Karpas-422 (cell line): ENCODE results near the gene KCNS3. TPM values are rescaled to one million over a fixed set of nuclear protein-coding genes. Genes with fewer than 3 reads are reported as not detected.
A peak's percentile ranks its signal among the peaks of the same experiment; 100 is the strongest.

Experiments used
- DNase-seq: peaks from one replicate; pipeline ENCODE4 v3.0.0-alpha.2; 2015
- H2AFZ ChIP-seq: fragments of 200-600 bp; sonication (generic); 2 replicates; pipeline ENCODE4 v1.6.1; 2014; ENCODE audit warnings: antibody characterized with exemption, low read length, mixed read lengths
- H3K27ac ChIP-seq: fragments of 200-600 bp; sonication (generic); 2 replicates; pipeline ENCODE4 v1.5.1; 2014; ENCODE audit warnings: mild to moderate bottlenecking, low read length, moderate library complexity
- H3K27me3 ChIP-seq: fragments of 200-600 bp; sonication (generic); 2 replicates; pipeline ENCODE4 v1.6.1; 2014; ENCODE audit warnings: low read length, mixed read lengths
- H3K36me3 ChIP-seq: fragments of 200-600 bp; sonication (generic); 2 replicates; pipeline ENCODE4 v1.6.1; 2014; ENCODE audit warnings: low read length, mixed read lengths; ENCODE audit not compliant: insufficient read depth
- H3K4me1 ChIP-seq: fragments of 200-600 bp; sonication (generic); 2 replicates; pipeline ENCODE4 v1.6.1; 2014; ENCODE audit warnings: mild to moderate bottlenecking, low read length, mixed read lengths
- H3K4me2 ChIP-seq: fragments of 200-600 bp; sonication (generic); 2 replicates; pipeline ENCODE4 v1.6.1; 2014; ENCODE audit warnings: low read length, low read depth, mild to moderate bottlenecking; ENCODE audit not compliant: poor library complexity, severe bottlenecking
- H3K4me3 ChIP-seq: fragments of 200-600 bp; sonication (generic); 2 replicates; pipeline ENCODE4 v1.5.1; 2014; ENCODE audit warnings: mild to moderate bottlenecking, antibody characterized with exemption, low read length, mixed read lengths
- H3K79me2 ChIP-seq: fragments of 200-600 bp; sonication (generic); 2 replicates; pipeline ENCODE4 v1.6.1; 2014; ENCODE audit warnings: mild to moderate bottlenecking, low read length, mixed read lengths
- H3K9ac ChIP-seq: fragments of 200-600 bp; sonication (generic); 2 replicates; pipeline ENCODE4 v1.6.0; 2014; ENCODE audit warnings: low read length
- H3K9me2 ChIP-seq: fragments of 200-600 bp; sonication (generic), shearing (Covaris generic); replicated peaks from 2 replicates; pipeline ENCODE4 v1.6.0; 2014; ENCODE audit warnings: mild to moderate bottlenecking, low read length, moderate library complexity; ENCODE audit not compliant: insufficient read depth
- H3K9me3 ChIP-seq: fragments of 300-700, 200-600 bp; sonication (generic); 2 replicates; pipeline ENCODE4 v1.6.1; 2014; ENCODE audit warnings: low read length, mixed read lengths
- H4K20me1 ChIP-seq: fragments of 200-600 bp; sonication (generic); 2 replicates; pipeline ENCODE4 v1.6.1; 2014; ENCODE audit warnings: mild to moderate bottlenecking, antibody characterized with exemption, low read length, low read depth; ENCODE audit not compliant: insufficient read depth
- total RNA-seq: library from RNA; depleted of rRNA; stranded (reverse); fragments of >200 nt; shearing (Covaris generic); gene quantifications from 2 replicates; pipeline ENCODE4 v1.2.3, GENCODE V29; 2014; ENCODE audit warnings: low replicate concordance

Gene KCNS3
- total RNA-seq, 1 experiment from 2014 or later: 1.5 TPM

GRCh38 chr2:17915099-17915498 is 36.6 kb downstream of the KCNS3 start:
- H3K4me1 ChIP-seq: peaks cover 44% of the 10 kb centered on the region
- H3K36me3 ChIP-seq: no peaks in the 10 kb centered on the region
- no peaks in the 10 kb centered on the region for H3K9me3 ChIP-seq
- no peak overlapping the region for H3K27ac ChIP-seq
- H3K9ac ChIP-seq: no peak overlapping the region
- no peaks in the 10 kb centered on the region for H3K79me2 ChIP-seq
- no peak for DNase-seq
- no peaks in the 10 kb centered on the region for H3K27me3 ChIP-seq
- no peak overlapping the region for H2AFZ ChIP-seq
- no peak overlapping the region for H3K4me3 ChIP-seq
- H4K20me1 ChIP-seq: no peaks in the 10 kb centered on the region
- H3K9me2 ChIP-seq: no peaks in the 10 kb centered on the region
- no peak overlapping the region for H3K4me2 ChIP-seq

GRCh38 chr2:17915811-17916518 is 37.5 kb downstream of the KCNS3 start:
- no peaks in the 10 kb centered on the region for H4K20me1 ChIP-seq
- no peaks in the 10 kb centered on the region for H3K27me3 ChIP-seq
- H2AFZ ChIP-seq: no peak overlapping the region
- peaks cover 41% of the 10 kb centered on the region for H3K4me1 ChIP-seq
- DNase-seq: no peak
- no peaks in the 10 kb centered on the region for H3K36me3 ChIP-seq
- H3K4me3 ChIP-seq: no peak overlapping the region
- no peak overlapping the region for H3K4me2 ChIP-seq
- no peak overlapping the region for H3K27ac ChIP-seq
- H3K79me2 ChIP-seq: no peaks in the 10 kb centered on the region
- no peaks in the 10 kb centered on the region for H3K9me3 ChIP-seq
- no peak overlapping the region for H3K9ac ChIP-seq
- H3K9me2 ChIP-seq: no peaks in the 10 kb centered on the region

GRCh38 chr2:17916584-17916983 is 38.1 kb downstream of the KCNS3 start:
- DNase-seq: no peak
- no peak overlapping the region for H3K4me3 ChIP-seq
- peaks cover 35% of the 10 kb centered on the region for H3K4me1 ChIP-seq

GRCh38 chr2:17918789-17919188 is 40.3 kb downstream of the KCNS3 start:
- peak; percentile 56 for DNase-seq
- no peaks in the 10 kb centered on the region for H3K36me3 ChIP-seq

More at GRCh38 chr2:17916584-17916983, 38.1 kb downstream of the KCNS3 start:
- Histone ChIP-seq H3K9ac (no peak overlapping the region), H3K36me3 (no peaks in the 10 kb centered on the region), H4K20me1 (no peaks in the 10 kb centered on the region), H3K27me3 (no peaks in the 10 kb centered on the region), H3K27ac (no peak overlapping the region), H3K9me3 (no peaks in the 10 kb centered on the region), H2AFZ (no peak overlapping the region), H3K4me2 (no peak overlapping the region), H3K79me2 (no peaks in the 10 kb centered on the region), H3K9me2 (no peaks in the 10 kb centered on the region)

GRCh38 chr2:17930773-17931172 is 52.3 kb downstream of the KCNS3 start:
- Histone ChIP-seq H3K36me3 (no peaks in the 10 kb centered on the region; the same call in 1 of the 2 replicates), H3K4me3 (no peak overlapping the region), H3K79me2 (no peaks in the 10 kb centered on the region), H3K9ac (no peak overlapping the region), H3K27ac (no peak overlapping the region), H3K4me2 (no peak overlapping the region), H3K9me3 (no peaks in the 10 kb centered on the region), H4K20me1 (no peaks in the 10 kb centered on the region), H2AFZ (no peak overlapping the region), H3K27me3 (no peaks in the 10 kb centered on the region), H3K4me1 (no peaks in the 10 kb centered on the region), H3K9me2 (no peaks in the 10 kb centered on the region)
- no peak for DNase-seq

More at GRCh38 chr2:17918789-17919188, 40.3 kb downstream of the KCNS3 start:
- no peak overlapping the region for H3K27ac ChIP-seq
- no peaks in the 10 kb centered on the region for H3K27me3 ChIP-seq
- H3K79me2 ChIP-seq: no peaks in the 10 kb centered on the region
- H3K9me2 ChIP-seq: no peaks in the 10 kb centered on the region
- no peaks in the 10 kb centered on the region for H4K20me1 ChIP-seq
- H3K9ac ChIP-seq: no peak overlapping the region
- H3K4me1 ChIP-seq: peaks cover 13% of the 10 kb centered on the region
- no peaks in the 10 kb centered on the region for H3K9me3 ChIP-seq
- H3K4me3 ChIP-seq: no peak overlapping the region
- H2AFZ ChIP-seq: no peak overlapping the region
- H3K4me2 ChIP-seq: no peak overlapping the region

- H4K20me1 ChIP-seq: no peaks in the 10 kb centered on the region
- no peaks in the 10 kb centered on the region for H3K9me3 ChIP-seq
- DNase-seq: no peak
- no peak overlapping the region for H3K9ac ChIP-seq
- H2AFZ ChIP-seq: no peak overlapping the region
- H3K4me1 ChIP-seq: no peaks in the 10 kb centered on the region
- H3K36me3 ChIP-seq: no peaks in the 10 kb centered on the region
- no peaks in the 10 kb centered on the region for H3K79me2 ChIP-seq
- H3K27ac ChIP-seq: no peak overlapping the region
- no peaks in the 10 kb centered on the region for H3K9me2 ChIP-seq
- H3K4me3 ChIP-seq: no peak overlapping the region
- H3K27me3 ChIP-seq: no peaks in the 10 kb centered on the region
- H3K4me2 ChIP-seq: no peak overlapping the region
Measured at GRCh38 chr2:17933256-17933655, 54.8 kb downstream of the KCNS3 start.

GRCh38 chr2:17934721-17935120 is 56.3 kb downstream of the KCNS3 start:
- no peak overlapping the region for H2AFZ ChIP-seq

GRCh38 chr2:17935242-17935885 is 56.9 kb downstream of the KCNS3 start:
- Histone ChIP-seq H3K9ac (no peak overlapping the region), H3K4me3 (no peak overlapping the region), H3K27ac (no peak overlapping the region), H2AFZ (no peak overlapping the region), H4K20me1 (no peaks in the 10 kb centered on the region), H3K9me2 (no peaks in the 10 kb centered on the region), H3K9me3 (no peaks in the 10 kb centered on the region), H3K27me3 (no peaks in the 10 kb centered on the region), H3K4me2 (no peak overlapping the region), H3K36me3 (no peaks in the 10 kb centered on the region), H3K79me2 (no peaks in the 10 kb centered on the region), H3K4me1 (no peaks in the 10 kb centered on the region)
- no peak for DNase-seq

More at GRCh38 chr2:17934721-17935120, 56.3 kb downstream of the KCNS3 start:
- H3K4me1 ChIP-seq: no peaks in the 10 kb centered on the region
- H3K9ac ChIP-seq: no peak overlapping the region
- DNase-seq: no peak
- H3K27me3 ChIP-seq: no peaks in the 10 kb centered on the region
- no peaks in the 10 kb centered on the region for H4K20me1 ChIP-seq
- H3K36me3 ChIP-seq: no peaks in the 10 kb centered on the region
- H3K9me2 ChIP-seq: no peaks in the 10 kb centered on the region
- H3K79me2 ChIP-seq: no peaks in the 10 kb centered on the region
- no peaks in the 10 kb centered on the region for H3K9me3 ChIP-seq
- H3K4me2 ChIP-seq: no peak overlapping the region
- H3K27ac ChIP-seq: no peak overlapping the region
- H3K4me3 ChIP-seq: no peak overlapping the region
